ENCODE results near the gene S100A8.
"Not testable (repeated sequence)": the region's sequence is repeated elsewhere in the genome, so short reads cannot be mapped to it uniquely, and the experiment has no call there.

GRCh38 chr1:153405825-153406599 lies 15.1 kb upstream of the S100A8 start:
- TF ChIP-seq CTCF (conservative IDR thresholded peaks at IDR 0.05); ZFX (IDR thresholded peaks at IDR 0.05): not testable (repeated sequence)

Data from C4-2B (cell line).